Fibroblast of skin of right biceps (primary cell): ENCODE results near the gene PLA2G4A.

Experiments used
- DNase-seq: peaks from one replicate; pipeline ENCODE4 v3.0.0-alpha.2; 2013

The PLA2G4A gene

DNA sequence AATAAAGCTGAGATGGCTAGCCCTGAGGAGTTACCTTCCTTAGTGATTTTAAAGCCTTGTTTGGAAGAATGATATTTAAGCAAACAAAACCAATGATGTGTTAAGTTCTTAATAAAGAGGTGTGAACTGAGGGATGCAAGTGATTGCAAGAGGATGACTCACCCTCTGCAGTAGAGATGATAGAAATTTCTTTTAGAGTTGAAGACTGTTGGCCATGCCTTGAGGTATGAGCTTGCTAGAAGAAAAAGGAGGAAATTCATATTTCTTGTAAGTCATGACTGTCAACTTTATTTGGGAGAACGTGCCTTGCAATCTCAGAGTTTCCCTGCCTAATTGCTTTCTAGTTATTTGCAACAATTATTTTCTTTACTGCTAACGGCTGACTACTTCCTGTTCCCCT, 94.7 kb downstream of the PLA2G4A start:
- DNase-seq, result peak; percentile 11

DNA sequence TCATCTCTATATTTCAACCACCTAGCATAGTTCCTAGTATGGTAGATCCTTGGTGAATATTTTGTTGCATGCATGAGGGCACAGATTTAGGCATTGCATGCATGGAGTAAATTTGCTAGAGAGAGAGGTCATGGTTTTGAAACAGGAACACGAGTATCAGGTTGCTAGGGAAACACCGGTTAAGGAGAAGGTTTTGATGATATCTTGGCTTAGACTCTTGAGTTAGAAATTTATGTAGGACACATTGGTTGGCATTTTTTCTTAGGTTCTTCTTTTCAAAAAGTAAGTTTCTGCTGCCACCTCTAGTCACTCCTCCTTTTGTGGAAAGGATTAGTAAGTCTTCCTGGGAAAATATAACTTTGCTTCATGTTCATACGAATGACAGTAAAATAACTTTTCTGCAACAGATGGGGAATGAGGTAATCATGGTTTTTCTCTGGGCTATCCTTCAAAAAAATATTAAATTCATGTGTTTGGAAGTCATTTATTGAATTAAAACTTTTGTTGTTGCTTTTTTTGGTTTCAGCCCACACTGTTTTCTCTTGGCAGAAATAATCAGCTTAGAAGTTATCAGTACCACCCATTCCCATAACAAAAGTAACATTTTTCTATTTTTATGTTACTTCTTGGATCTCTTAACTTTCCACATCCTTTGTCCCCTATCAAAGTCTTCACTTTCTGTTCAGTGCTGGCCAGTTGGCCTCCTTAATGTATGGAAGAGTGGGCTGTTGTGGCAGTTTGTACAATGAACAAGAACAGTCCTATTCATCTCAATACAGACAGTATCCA, 97.3 kb downstream of the PLA2G4A start:
- DNase-seq, result peak; percentile 1

GRCh38 chr1:186927884-186928283, 99.1 kb downstream of the PLA2G4A start:
- DNase-seq, result no peak

DNA sequence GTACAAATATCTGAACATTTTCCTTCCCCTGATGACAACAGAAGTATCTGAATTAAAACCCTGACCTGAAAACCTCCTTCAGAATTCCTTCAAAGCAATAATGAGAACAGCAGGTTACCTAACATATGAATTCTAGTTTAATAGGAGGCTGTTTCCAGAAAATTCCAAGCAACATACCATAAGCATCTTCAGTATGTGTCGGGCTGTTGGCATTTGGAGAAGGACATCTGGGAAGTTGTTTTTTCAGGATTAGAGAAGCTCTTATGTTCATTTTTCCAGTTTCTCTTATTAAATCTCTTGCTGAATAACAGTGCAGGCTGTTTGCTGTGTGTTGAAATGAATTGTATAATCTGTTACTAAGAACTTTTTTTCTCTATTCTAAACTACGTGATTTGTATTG, 101.5 kb downstream of the PLA2G4A start:
- DNase-seq, result peak; percentile 40

GRCh38 chr1:186937016-186937670, 108.4 kb downstream of the PLA2G4A start:
- DNase-seq, result no peak

DNA sequence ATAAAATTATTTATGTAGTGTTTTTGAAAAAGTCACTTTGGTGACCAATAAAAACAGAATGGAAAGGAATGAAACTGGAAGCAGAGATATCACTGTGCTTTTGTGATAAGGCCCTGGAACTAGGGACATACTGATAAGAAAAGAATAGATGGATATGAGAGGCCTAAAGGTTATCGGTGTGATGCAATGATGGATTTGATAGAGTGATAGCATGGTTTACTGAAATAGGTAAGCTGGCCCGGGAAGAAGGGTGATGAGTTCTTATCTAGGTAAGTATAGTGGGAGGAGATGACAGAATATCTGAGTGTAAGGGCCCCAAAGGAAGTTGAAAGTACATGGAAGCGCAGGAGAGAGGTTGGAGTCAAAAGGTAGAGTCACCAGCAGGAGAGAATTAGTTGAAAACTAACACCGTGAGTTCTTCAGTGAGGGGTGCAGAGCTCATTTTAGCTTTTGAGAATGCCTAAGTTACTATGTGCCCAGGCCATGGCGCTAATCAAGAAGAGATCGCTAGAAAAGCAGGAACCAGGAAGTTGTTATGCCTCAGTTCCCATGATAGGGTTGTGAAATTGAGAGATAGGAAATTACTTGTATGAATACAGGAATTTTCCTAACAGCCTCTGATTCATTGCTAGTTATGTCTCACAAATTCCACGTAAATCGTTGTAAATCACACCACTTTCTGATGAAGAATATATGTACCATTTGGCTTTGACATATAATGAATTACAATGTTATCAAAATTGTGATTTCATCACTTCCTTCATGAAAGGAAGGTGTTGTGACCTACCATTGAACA, 115.3 kb downstream of the PLA2G4A start:
- DNase-seq, result no peak

DNA sequence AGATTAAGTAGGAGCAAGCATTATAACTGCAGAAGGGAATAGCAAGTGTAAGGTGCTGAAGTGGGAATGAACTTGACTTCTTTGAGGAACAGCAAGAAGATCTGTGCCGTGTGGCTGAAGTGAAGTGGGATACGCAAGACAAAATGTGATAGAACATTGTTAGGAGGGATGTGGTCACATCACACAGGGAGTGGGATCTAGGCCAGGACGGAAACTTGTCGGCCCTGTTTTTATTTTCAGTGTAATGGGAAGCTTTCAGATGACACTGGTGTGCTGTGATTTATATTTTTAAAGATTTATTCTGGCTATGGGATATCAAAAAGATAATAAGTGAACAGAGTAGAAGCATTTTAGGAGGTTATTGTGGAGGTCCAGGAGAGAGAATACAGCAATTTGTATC, 116.4 kb downstream of the PLA2G4A start:
- DNase-seq, result no peak

DNA sequence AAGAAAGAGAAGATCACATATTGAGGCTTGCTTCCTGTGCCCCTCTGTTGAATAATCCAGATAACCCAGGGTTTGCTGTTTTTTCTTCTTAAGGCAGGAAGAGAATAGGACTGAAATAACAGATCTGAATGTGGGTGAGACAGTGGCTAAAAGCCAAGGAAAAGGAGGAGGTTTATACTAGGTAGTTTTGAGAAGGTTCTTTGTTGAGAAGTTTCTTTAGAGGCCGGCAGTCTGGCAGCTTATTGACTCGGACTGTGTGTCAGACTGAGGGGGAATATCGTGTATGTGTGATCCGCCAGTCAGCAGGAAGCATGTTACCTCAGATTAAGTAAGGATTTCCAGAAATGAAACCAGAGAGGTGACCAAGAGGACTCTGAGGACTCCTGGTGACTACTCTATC, 119.8 kb downstream of the PLA2G4A start:
- no peak for DNase-seq

DNA sequence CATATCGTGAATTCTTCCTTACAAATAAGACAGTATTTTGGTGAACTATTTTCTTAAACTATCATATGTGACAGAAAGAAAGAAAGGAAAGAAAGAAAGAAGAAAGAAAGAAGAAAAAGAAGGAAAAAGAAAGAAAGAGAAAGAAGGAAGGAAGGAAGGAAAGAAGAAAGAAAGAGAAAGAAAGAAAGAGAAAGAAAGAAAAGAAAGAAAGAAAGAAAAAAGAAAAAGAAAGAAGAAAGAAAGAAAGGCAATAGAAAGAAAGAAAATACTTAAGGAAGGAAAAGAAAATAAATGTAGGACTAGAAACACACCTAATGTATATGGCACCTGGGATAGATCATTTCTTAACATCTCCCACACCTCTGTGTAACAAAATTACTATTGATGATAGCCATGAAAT, 120.4 kb downstream of the PLA2G4A start:
- DNase-seq, result no peak

DNA sequence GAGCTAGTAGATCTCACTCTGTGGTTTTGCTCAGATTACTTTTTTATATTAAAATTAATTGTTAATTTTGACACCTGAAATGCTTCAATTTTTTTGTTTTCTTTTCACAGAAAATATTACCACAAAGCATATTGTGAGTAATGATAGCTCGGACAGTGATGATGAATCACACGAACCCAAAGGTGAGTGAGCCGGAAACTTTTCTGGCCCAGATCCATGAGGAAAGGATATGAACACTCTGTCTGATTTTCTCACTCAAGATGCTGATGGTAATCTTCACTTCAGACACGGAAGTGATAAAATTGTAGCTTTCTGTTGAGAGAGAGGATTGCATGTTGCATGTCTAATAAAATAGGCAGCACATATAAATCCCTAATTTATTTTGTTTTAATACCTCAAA, 121.8 kb downstream of the PLA2G4A start:
- peak; percentile 50 for DNase-seq

- no peak for DNase-seq
Observed at GRCh38 chr1:186953876-186954275, 125.1 kb downstream of the PLA2G4A start.

DNA sequence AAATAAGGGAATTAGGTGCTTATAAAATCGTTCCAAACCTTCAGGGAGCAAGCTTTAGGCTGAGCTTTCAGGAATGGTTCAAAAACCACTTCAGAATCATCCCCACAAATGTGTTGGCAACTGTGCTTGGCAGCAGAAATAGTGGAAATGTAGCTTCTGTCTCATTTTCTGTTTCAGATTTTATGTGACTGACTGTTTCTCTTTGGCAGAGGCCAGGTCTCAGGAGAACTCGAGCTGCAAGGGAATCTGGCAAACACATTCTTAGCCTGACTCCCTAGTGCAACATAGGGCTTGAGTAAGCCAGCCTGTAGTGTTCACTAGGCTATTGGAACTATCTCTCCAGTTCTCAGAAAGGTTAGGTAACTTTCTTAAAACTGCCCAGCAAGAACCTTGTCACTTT, 128.6 kb downstream of the PLA2G4A start:
- peak; percentile 32 for DNase-seq

DNA sequence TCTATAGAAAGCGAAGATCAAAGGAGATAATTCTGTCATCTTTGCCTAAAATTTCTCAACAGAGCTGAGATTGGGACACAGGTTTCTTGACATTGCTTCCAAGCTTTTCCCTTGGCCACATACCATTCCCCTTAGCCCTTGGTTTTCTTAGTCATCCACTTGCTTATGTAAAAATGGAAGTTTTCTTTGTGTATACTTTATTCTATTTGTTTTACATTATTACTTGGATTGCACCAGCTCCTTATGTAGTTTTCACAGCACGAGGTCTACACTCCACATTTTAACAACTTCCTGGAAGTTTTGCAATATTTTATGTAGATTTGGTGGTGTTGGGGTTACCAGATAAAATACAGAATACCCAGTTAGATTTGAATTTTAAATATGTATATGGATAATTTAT, 129.8 kb downstream of the PLA2G4A start:
- DNase-seq, result peak; percentile 74

GRCh38 chr1:186960861-186961260, 132.1 kb downstream of the PLA2G4A start:
- DNase-seq, result no peak

GRCh38 chr1:186965847-186966246, 137.1 kb downstream of the PLA2G4A start:
- no peak for DNase-seq

DNA sequence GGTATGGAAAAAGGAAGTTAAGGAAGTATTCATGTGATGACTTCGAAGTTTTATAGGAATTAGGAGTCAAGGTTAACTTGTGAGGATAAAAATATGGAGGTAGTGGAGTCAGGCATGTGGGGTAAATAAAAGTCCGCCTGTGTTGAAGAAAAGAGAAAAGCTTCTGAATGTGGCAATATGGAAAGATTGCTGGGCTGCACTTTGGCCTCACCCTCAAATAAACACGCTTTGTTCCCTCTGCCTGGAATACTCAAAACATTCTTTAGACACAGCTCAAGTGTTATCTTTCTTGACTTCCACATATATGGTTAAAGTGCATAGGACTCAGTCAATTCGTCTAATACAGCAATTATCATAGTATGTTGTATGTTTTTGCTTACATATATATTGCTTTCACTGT, 137.7 kb downstream of the PLA2G4A start:
- no peak for DNase-seq

DNA sequence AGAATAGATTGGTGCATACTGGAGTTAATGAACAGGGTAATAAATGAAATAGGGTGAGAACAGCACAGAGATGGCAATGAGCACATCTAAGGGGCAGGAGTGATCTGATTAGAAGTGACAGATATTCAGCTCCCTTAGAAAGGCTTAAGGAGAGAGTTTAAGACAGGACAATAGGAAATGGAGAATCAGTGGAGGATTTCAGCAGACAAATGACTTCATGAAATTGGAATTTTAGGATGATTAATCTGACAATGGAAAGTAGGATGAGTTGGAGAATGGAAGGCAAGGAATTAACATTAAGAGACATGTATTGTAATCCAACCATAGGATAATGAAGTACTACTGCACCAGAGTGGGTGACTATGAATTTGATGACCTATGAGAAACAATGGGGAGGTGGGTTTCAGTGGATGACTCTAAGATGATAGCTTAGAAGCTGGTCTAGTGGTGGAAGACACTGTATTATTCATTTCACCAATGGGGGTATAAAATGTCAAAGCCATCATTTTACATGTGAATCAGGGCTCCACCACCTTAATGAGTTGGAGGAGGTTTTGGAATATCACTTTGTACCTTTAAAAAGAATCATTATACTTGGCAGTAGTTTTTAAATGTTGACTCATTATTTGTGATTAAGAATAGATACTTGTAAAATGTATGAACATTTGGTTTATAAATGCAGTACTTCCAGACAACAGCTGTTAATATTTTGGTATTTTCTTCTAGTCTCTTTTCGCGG, 139.1 kb downstream of the PLA2G4A start:
- peak; percentile 84 for DNase-seq

- DNase-seq, result peak; percentile 97
Observed at GRCh38 chr1:186974774-186975181, 146.0 kb downstream of the PLA2G4A start.

DNA sequence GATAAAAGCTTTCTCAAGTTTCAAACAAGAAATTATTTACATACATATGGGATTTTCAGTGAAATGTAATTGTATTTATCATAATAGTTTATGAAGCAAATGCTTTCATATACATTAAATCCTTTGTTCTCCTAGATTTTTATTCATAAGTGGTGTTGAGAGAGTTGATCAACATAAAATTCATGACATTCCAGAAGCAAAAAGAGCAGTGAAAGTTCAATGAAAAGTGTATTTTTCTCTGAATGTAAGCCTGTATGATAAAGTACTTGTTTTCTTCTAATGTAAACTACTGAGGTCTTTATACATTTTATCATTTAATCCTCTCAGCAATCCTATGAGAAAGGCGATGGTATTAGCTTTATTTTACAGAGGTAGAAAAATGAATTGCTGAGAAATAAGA, 146.5 kb downstream of the PLA2G4A start:
- no peak for DNase-seq

- DNase-seq, result no peak
Observed at GRCh38 chr1:186976700-186977099, 148.0 kb downstream of the PLA2G4A start.

DNA sequence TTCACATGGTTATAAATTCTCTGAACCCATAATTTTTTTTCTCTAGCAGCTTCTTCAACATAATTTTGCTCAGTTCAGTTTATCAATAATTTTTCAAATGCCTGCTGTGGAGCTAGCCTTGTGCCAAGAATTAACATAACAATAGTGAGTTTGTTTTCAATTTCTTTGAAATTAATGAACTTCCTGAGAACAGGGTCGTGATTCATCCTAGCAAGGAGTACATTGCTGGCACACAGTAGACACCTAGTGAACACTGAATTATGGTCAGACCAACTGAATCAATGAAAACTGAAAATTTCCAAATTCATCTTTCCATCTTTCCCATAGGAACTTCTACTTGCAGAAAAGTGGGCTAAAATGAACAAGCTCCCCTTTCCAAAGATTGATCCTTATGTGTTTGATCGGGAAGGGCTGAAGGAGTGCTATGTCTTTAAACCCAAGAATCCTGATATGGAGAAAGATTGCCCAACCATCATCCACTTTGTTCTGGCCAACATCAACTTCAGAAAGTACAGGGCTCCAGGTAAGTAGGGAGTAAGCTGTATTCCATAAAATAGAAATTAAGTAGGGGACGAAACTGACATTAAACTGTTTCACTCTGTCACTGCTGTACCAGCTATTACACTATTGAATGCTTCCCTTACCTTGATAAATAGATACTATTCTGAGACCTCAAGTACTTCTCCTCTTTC, 148.7 kb downstream of the PLA2G4A start:
- no peak for DNase-seq
